B cell (primary cell): ENCODE measurements around the gene SHC2. TPM values are rescaled to one million over a fixed set of nuclear protein-coding genes. Genes with fewer than 3 reads are reported as not detected.

ENCODE experiments used
- ATAC-seq: fragments of 200-7000 bp; cut with Tn5 transposase; one replicate; pipeline ENCODE4 v1.10.0; 2021; ENCODE audit warnings: low read depth, mild to moderate bottlenecking, moderate number of reproducible peaks, moderate library complexity
- CTCF ChIA-PET: fragments of 350-600 bp; sonication (Branson Sonifier 250); formaldehyde crosslinking; loops from one replicate; lab custom pipeline; 2021; ENCODE audit warnings: antibody characterized with exemption, inconsistent platforms; lab: Charles Lee
- POLR2A ChIA-PET: fragments of 350-600 bp; sonication (Branson Sonifier 250); formaldehyde crosslinking; loops from one replicate; lab custom pipeline; 2021; ENCODE audit warnings: antibody characterized with exemption; lab: Charles Lee
- DNase-seq: peaks from one replicate; pipeline ENCODE4 v3.0.0; 2013
- H2AFZ ChIP-seq: 2 replicates; pipeline ENCODE4 v1.6.1; 2012; ENCODE audit warnings: mild to moderate bottlenecking, low read depth, low read length; ENCODE audit not compliant: insufficient read depth, poor library complexity, severe bottlenecking
- H3K27ac ChIP-seq, 2 donors: 1 replicate in 1 of 2; 2 replicates in 1 of 2; pipeline ENCODE4 v1.5.1; 2012 to 2013; ENCODE audit warnings: low read length in 2 of 2, mild to moderate bottlenecking in 2 of 2, moderate library complexity in 1 of 2
- H3K27me3 ChIP-seq, 4 experiments: fragments of 200-600 bp in 1 of 4; sonication (generic) in 1 of 4; replicated peaks in 1 of 4; 1 replicate in 2 of 4; 2 replicates in 2 of 4; pipeline versions ENCODE4 v1.6.1 to v1.7.0; 2013 to 2016; ENCODE audit warnings: low read length in 3 of 4, mild to moderate bottlenecking in 2 of 4, mixed read lengths in 1 of 4, moderate library complexity in 1 of 4; ENCODE audit not compliant: insufficient read depth in 4 of 4, control insufficient read depth in 3 of 4; ENCODE audit errors: control extremely low read depth in 1 of 4
- H3K36me3 ChIP-seq, 2 experiments: replicated peaks in 1 of 2; 1 replicate in 1 of 2; 2 replicates in 1 of 2; pipeline versions ENCODE4 v1.6.1 to v1.7.1; 2013; ENCODE audit warnings: low read length in 1 of 2; ENCODE audit not compliant: insufficient read depth in 2 of 2, control insufficient read depth in 1 of 2; ENCODE audit errors: control extremely low read depth in 1 of 2, extremely low read depth in 1 of 2
- H3K4me1 ChIP-seq, 2 donors: fragments of 200-600 bp in 1 of 2; sonication (generic) in 1 of 2; 1 replicate in 1 of 2; 2 replicates in 1 of 2; pipeline versions ENCODE4 v1.5.1 to v1.6.1; 2013 to 2017; ENCODE audit warnings: low read length in 2 of 2; ENCODE audit not compliant: control insufficient read depth in 2 of 2, insufficient read depth in 2 of 2
- H3K4me2 ChIP-seq: replicated peaks from 2 replicates; pipeline ENCODE3; 2012; ENCODE audit warnings: mild to moderate bottlenecking, low read depth, low read length; ENCODE audit not compliant: poor library complexity, severe bottlenecking
- H3K4me3 ChIP-seq, 5 experiments: fragments of 200-600 bp in 1 of 5; sonication (generic) in 1 of 5; 1 replicate in 3 of 5; 2 replicates in 2 of 5; pipeline versions ENCODE4 v1.5.1 to v1.7.0; 2011 to 2016; ENCODE audit warnings: low read length in 4 of 5, mild to moderate bottlenecking in 4 of 5, low read depth in 2 of 5, control low read depth in 1 of 5, moderate library complexity in 1 of 5; ENCODE audit not compliant: insufficient read depth in 1 of 5; ENCODE audit errors: control extremely low read depth in 1 of 5, extremely low read depth in 1 of 5
- H3K79me2 ChIP-seq: fragments of 200-600 bp; sonication (generic); one replicate; pipeline ENCODE4 v1.6.0; 2016; ENCODE audit warnings: low read length; ENCODE audit not compliant: control insufficient read depth, insufficient read depth
- H3K9ac ChIP-seq: fragments of 200-600 bp; sonication (generic); 2 replicates; pipeline ENCODE4 v1.6.1; 2017; ENCODE audit warnings: mild to moderate bottlenecking, low read length, moderate library complexity
- H3K9me3 ChIP-seq, 3 donors: one replicate each; pipeline versions ENCODE4 v1.6.1 to v1.7.1; 2013; ENCODE audit warnings: low read length in 2 of 3; ENCODE audit not compliant: control insufficient read depth in 2 of 3, insufficient read depth in 1 of 3; ENCODE audit errors: control extremely low read depth in 1 of 3
- H4K20me1 ChIP-seq: 2 replicates; pipeline ENCODE4 v1.6.0; 2012; ENCODE audit warnings: mild to moderate bottlenecking, low read length; ENCODE audit not compliant: insufficient read depth, control insufficient read depth, poor library complexity, severe bottlenecking
- H3K27ac Mint-ChIP-seq: one replicate; pipeline ENCODE4 v1.8.0; 2021; ENCODE audit warnings: mixed read lengths
- H3K27me3 Mint-ChIP-seq: one replicate; pipeline ENCODE4 v1.8.0; 2021; ENCODE audit warnings: mixed read lengths
- H3K4me1 Mint-ChIP-seq: one replicate; pipeline ENCODE4 v1.8.0; 2021; ENCODE audit warnings: mixed read lengths
- H3K4me3 Mint-ChIP-seq: one replicate; pipeline ENCODE4 v1.8.0; 2021; ENCODE audit warnings: mixed read lengths
- H3K9me3 Mint-ChIP-seq: one replicate; pipeline ENCODE4 v1.8.0; 2022; ENCODE audit warnings: mixed read lengths; ENCODE audit not compliant: insufficient read depth
- EZH2 ChIP-seq: IDR thresholded peaks from 2 replicates; pipeline ENCODE4 v1.6.1; 2012; ENCODE audit warnings: borderline replicate concordance, low read depth, mild to moderate bottlenecking, moderate library complexity, low read length; ENCODE audit not compliant: insufficient read depth, poor library complexity, severe bottlenecking
- WGBS: methylation state at CpG from one replicate; pipeline ENCODE4 v1.1.5; 2013; ENCODE audit warnings: missing lambda C conversion rate; ENCODE audit not compliant: insufficient coverage; 5-methylcytosine and 5-hydroxymethylcytosine counted together
- intact Hi-C: fragments of 100-400 bp; cut with micrococcal nuclease; formaldehyde crosslinking; loops from one replicate; pipeline ENCODE4 v1.10.0; 2022
- polyA plus RNA-seq: library from polyadenylated mRNA; depleted of rRNA; stranded (reverse); fragments of >200 nt; gene quantifications from 2 replicates; pipeline ENCODE4 v1.2.3, GENCODE V29; 2012
- total RNA-seq, 2 donors: library from RNA; stranded (reverse); fragments of 120-200 nt in 1 of 2; gene quantifications; 1 replicate in 1 of 2; 2 replicates in 1 of 2; pipeline versions ENCODE4 v1.2.3 to v1.2.4, GENCODE V29; 2013 to 2022
- TF ChIP-seq, protein P1 (sequence below): fragments of 200-600 bp; IDR thresholded peaks from one replicate; pipeline ENCODE4 v1.8.0; 2022; ENCODE audit warnings: antibody characterized with exemption, mild to moderate bottlenecking

The SHC2 gene
- total and polyA plus RNA-seq, 2 donors (not counting 1 experiment from before 2014, with no cell fraction given) = 0.19 TPM; not detected in 1

DNA sequence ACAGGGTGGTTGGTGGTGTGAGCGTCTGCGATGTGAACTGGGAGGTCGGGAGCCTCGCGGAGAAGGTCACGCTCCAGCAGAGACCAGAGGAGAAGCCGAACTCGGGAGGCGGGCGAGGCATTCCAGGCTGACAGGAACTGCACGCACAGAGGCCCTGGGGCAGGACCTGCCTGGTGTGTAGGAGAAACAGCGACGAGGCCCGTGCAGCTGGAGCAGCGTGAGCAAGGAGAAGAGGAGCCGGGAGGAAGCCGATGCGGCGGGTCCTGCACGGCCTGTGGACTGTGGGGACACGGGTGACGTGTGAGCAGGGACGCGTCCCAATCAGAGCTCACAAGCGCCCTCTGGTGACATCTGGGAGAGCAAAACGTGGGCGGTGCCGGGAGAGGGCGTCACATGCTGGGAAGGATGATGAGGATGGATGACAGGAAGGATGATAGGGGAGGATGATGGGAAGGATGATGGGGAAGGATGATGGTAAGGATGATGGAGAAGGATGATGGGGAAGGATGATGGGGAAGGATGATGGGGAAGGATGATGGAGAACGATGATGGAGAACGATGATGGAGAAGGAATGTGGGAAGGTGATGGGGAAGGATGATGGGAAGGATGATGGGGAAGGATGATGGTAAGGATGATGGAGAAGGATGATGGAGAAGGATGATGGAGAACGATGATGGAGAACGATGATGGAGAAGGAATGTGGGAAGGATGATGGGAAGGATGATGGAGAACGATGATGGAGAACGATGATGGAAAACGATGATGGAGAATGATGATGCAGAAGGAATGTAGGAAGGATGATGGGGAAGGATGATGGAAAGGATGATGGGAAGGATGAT is 19.4 kb upstream of the SHC2 start:
- Histone ChIP-seq H3K36me3 (no peaks in the 10 kb centered on the region), H3K4me3 (no peak overlapping the region), H4K20me1 (no peaks in the 10 kb centered on the region), H3K27me3 (peaks cover 0 to 8% (median 4%) of the 10 kb centered on the region in 4 experiments), H3K27ac (no peak overlapping the region), H3K4me1 (peaks cover 0 to 6% of the 10 kb centered on the region in 2 donors), H2AFZ (peak overlapping the region; percentile 55), H3K79me2 (no peaks in the 10 kb centered on the region), H3K9ac (no peak overlapping the region), H3K4me2 (peak overlapping the region; percentile 13), H3K9me3 (peaks cover 0 to 18% (median 0%) of the 10 kb centered on the region in 3 donors)
- WGBS = 50% methylated on average over 36 of the region's 36 CpGs
- ChIA-PET POLR2A (interaction anchor here (0.9 kb wide), 1 partner anchor 26 kb away, joined by 3 read pairs; no protein-coding TSS in a partner anchor), CTCF (no interaction called here)
- Mint-ChIP-seq H3K27me3 (peaks cover 6% of the 10 kb centered on the region), H3K4me1 (peaks cover 4% of the 10 kb centered on the region), H3K4me3 (peak overlapping the region; percentile 52), H3K9me3 (peaks cover 4% of the 10 kb centered on the region), H3K27ac (peak overlapping the region; percentile 7)
- DNase-seq (peak; percentile 55), ATAC-seq (peak; percentile 39)
- TF ChIP-seq EZH2 = no peak
- TF ChIP-seq, protein P1, sequence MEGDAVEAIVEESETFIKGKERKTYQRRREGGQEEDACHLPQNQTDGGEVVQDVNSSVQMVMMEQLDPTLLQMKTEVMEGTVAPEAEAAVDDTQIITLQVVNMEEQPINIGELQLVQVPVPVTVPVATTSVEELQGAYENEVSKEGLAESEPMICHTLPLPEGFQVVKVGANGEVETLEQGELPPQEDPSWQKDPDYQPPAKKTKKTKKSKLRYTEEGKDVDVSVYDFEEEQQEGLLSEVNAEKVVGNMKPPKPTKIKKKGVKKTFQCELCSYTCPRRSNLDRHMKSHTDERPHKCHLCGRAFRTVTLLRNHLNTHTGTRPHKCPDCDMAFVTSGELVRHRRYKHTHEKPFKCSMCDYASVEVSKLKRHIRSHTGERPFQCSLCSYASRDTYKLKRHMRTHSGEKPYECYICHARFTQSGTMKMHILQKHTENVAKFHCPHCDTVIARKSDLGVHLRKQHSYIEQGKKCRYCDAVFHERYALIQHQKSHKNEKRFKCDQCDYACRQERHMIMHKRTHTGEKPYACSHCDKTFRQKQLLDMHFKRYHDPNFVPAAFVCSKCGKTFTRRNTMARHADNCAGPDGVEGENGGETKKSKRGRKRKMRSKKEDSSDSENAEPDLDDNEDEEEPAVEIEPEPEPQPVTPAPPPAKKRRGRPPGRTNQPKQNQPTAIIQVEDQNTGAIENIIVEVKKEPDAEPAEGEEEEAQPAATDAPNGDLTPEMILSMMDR = peak; percentile 25
- intact Hi-C loops = no loop called here

DNA sequence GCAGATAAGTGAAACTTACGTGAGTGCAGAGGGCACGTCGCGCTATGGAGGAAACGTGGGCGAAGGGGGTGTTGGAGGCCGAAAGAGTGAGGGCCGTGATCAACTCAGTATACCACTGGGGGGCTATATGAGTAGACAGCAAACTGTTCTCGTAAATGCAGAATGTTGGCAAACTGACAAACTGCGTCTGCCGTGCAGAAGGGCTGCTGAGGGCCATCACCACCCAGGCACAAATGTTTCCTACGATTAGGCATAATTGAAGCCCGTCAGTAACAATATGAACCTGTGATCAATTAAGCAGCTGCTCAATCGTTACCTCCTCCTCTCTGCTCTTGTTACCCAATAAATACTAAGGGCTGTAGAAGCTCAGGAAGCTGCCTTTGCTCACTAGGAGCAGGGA is 18.1 kb upstream of the SHC2 start:
- POLR2A ChIA-PET = no interaction called here
- H4K20me1 ChIP-seq = no peaks in the 10 kb centered on the region
- CTCF ChIA-PET = no interaction called here
- intact Hi-C loops = no loop called here
- WGBS = 76% methylated on average over 13 of the region's 14 CpGs
- H3K4me2 ChIP-seq = no peak overlapping the region
- DNase-seq (no peak), ATAC-seq (no peak)
- H3K4me1 ChIP-seq = peaks cover 0 to 6% of the 10 kb centered on the region in 2 donors
- H2AFZ ChIP-seq = no peak overlapping the region
- Mint-ChIP-seq H3K27ac (no peak overlapping the region), H3K9me3 (peaks cover 4% of the 10 kb centered on the region), H3K27me3 (peaks cover 5% of the 10 kb centered on the region), H3K4me3 (no peak overlapping the region), H3K4me1 (peaks cover 4% of the 10 kb centered on the region)
- no peak overlapping the region for H3K4me3 ChIP-seq
- peaks cover 0 to 18% (median 0%) of the 10 kb centered on the region in 3 donors for H3K9me3 ChIP-seq
- no peaks in the 10 kb centered on the region for H3K27me3 ChIP-seq
- H3K27ac ChIP-seq = no peak overlapping the region
- H3K79me2 ChIP-seq = no peaks in the 10 kb centered on the region
- TF ChIP-seq, protein P1 = no peak
- TF ChIP-seq EZH2 = no peak
- H3K36me3 ChIP-seq = no peaks in the 10 kb centered on the region
- H3K9ac ChIP-seq = no peak overlapping the region
